ENCODE results near the gene RAB44. TPM values are rescaled to one million over a fixed set of nuclear protein-coding genes. Genes with fewer than 3 reads are reported as not detected.

RAB44 gene
- total RNA-seq, 1 donor from 2014 or later = 0.11 TPM

GRCh38 chr6:36756786-36757185 is 59.2 kb downstream of the RAB44 start:
- no peak for DNase-seq (ENCODE audit: low spot score)
- intact Hi-C loops (cut with DNase I) = loop anchor here (5.0 kb wide), 2 partner anchors 74 to 134 kb away; no protein-coding TSS in a partner anchor

- no peak for DNase-seq (ENCODE audit: low spot score)
- intact Hi-C loops (cut with DNase I) = loop anchor here (5.0 kb wide), 2 partner anchors 75 to 135 kb away; no protein-coding TSS in a partner anchor
Measured at GRCh38 chr6:36757206-36757605, 59.6 kb downstream of the RAB44 start.

DNA sequence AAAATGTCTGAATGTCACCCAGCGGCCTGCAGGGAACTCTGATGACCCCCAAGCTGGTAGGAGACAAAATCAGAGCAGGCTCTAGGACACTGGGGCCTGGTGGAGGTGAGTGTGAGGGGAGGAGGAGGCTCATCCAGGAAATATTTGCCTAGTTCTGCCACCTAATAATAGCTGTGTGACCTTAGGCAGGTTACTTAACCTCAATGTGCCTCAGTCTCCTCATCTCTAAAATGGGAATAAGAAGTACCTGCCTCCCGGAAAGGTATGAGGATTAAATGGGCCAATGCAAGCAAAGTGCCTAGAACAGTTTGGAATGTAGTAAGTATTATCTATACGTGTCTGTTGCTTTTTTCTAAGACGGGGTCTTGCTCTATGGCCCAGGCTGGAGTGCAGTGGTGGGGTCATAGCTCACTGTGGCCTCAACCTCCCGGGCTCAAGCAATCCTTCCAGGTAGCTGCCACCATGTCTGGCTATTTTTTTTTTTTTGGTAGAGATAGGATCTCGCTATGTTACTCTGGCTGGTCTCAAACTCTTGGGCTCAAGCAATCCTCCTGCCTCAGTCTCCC is 60.4 kb downstream of the RAB44 start:
- intact Hi-C loops (cut with DNase I) = loop anchor here (5.0 kb wide), 2 partner anchors 76 to 136 kb away; no protein-coding TSS in a partner anchor
- DNase-seq (ENCODE audit: low spot score) = no peak

- intact Hi-C loops (cut with DNase I) = loop anchor here (5.0 kb wide), 2 partner anchors 76 to 136 kb away; no protein-coding TSS in a partner anchor
- DNase-seq (ENCODE audit: low spot score) = no peak
Measured at GRCh38 chr6:36758516-36759147, 61.0 kb downstream of the RAB44 start.

- peak; percentile 93 for DNase-seq (ENCODE audit: low spot score)
- intact Hi-C loops (cut with DNase I) = loop anchor here (5.0 kb wide), 2 partner anchors 77 to 137 kb away; no protein-coding TSS in a partner anchor
Measured at GRCh38 chr6:36759148-36759759, 61.6 kb downstream of the RAB44 start.

DNA sequence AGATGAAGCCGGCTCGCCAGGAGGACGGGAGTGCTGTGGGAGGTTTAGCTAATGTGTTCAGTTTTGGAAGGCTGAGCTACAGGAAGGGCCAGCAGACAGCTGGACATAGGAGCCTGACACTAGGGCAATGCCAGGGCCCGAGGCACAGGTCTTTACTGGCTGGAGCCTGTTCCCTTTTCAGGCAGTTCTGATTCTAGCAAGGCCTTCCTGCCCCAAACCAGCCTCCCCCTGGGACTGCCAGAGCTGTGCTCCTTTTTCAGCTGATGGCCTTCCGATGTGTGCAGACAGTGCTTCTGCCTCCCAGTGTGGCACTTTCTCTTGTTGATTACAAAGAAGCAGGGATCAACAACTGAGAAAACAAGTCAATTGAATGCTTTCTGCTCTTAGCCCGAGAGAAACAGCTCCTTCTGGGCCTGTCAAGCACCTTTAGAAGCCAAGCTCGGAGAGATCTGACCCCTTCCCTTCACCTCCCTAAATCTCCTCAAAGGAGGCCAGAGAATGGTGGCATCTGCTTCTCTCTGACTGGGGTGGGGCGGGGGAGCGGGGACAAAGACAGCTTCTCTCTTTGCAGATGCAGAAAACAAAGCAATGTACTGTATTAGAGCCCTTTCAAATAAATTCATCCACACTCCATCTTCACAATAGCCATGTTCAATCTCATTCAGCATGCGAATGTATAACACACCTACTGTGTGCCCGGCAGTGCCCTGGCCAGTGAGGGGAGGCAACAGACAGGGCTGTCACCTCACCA is 63.2 kb downstream of the RAB44 start:
- intact Hi-C loops (cut with DNase I) = loop anchor here (10.0 kb wide), 2 partner anchors 414 to 454 kb away; partner anchors contain the start of gene PIM1

GRCh38 chr6:36762123-36762522 is 64.5 kb downstream of the RAB44 start:
- intact Hi-C loops (cut with DNase I) = loop anchor here (10.0 kb wide), 2 partner anchors 413 to 453 kb away; partner anchors contain the start of gene PIM1
- DNase-seq (ENCODE audit: low spot score) = no peak

More for the DNA sequence above, 63.2 kb downstream of the RAB44 start:
- DNase-seq (ENCODE audit: low spot score) = no peak

DNA sequence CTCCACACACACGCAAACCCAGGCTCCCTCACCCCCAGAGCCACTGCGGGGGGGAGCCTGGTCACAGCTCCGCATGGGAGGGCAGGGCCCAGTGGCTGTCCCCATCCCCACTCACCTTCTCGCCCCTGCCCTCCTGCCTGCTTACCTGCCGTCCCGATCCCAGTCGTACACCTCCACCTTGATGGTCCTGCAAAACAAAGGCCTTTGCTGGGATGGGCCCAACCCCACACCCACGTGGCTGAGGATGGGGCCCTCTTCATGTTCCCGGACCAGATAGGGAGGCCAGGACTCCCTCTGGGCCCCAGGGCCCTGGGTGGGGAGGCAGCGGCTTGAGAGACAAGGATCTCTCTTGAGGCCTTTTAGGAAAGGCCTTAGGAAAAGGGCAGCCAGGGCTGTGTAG is 67.6 kb downstream of the RAB44 start:
- no peak for DNase-seq (ENCODE audit: low spot score)

DNA sequence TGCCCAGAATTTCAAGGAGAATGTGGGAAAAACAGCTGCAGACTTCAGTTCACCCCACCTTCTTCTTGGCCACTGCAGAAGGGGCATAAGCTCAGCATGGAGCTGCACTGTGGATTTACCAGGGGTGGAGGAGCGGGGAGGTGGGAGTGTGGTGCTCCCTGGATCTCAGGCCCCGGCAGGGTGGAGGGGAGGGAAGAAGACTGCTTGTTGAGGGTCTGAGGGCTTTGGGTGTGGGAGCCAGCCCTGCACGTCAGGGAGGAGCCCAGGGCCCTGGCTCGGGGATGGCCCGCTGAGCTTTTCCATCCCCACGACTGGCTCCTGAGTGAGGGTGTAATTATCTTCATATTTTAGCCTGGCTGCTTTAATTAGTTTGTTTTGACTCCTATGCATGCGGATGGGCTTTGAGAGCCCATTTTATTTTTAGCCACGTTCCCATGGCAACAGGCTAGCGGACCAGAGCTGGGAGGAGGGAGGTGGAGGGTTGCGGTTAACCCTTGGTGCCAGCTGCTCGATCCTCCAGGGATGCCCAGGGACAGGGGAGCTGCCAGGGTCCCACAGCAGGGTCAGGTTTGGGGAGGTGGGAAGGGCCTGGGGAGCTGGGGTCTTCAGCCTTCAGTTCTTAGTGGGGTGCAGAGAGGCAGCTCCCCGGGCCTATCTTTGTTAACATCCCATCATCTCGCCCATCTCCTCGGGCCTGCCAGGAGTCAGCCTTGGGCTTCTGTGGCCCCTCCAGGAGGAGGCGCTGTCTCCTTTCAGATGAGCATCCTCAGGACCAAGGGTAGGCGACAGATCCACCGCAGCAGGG is 68.2 kb downstream of the RAB44 start:
- intact Hi-C loops (cut with DNase I) = loop anchor here (2.0 to 10.0 kb wide), 5 partner anchors 85 to 449 kb away; partner anchors contain the start of gene PIM1
- DNase-seq (ENCODE audit: low spot score) = peak; percentile 94

More for the DNA sequence above, 67.6 kb downstream of the RAB44 start:
- intact Hi-C loops (cut with DNase I) = loop anchor here (5.0 to 10.0 kb wide), 4 partner anchors 212 to 450 kb away; partner anchors contain the start of gene PIM1

GRCh38 chr6:36766399-36766945 is 68.8 kb downstream of the RAB44 start:
- DNase-seq (ENCODE audit: low spot score) = no peak
- intact Hi-C loops (cut with DNase I) = loop anchor here (2.0 to 10.0 kb wide), 5 partner anchors 84 to 448 kb away; partner anchors contain the start of gene PIM1

- intact Hi-C loops (cut with DNase I) = loop anchor here (5.0 to 10.0 kb wide), 4 partner anchors 208 to 446 kb away; partner anchors contain the start of gene PIM1
- no peak for DNase-seq (ENCODE audit: low spot score)
Measured at GRCh38 chr6:36769183-36769675, 71.6 kb downstream of the RAB44 start.

DNA sequence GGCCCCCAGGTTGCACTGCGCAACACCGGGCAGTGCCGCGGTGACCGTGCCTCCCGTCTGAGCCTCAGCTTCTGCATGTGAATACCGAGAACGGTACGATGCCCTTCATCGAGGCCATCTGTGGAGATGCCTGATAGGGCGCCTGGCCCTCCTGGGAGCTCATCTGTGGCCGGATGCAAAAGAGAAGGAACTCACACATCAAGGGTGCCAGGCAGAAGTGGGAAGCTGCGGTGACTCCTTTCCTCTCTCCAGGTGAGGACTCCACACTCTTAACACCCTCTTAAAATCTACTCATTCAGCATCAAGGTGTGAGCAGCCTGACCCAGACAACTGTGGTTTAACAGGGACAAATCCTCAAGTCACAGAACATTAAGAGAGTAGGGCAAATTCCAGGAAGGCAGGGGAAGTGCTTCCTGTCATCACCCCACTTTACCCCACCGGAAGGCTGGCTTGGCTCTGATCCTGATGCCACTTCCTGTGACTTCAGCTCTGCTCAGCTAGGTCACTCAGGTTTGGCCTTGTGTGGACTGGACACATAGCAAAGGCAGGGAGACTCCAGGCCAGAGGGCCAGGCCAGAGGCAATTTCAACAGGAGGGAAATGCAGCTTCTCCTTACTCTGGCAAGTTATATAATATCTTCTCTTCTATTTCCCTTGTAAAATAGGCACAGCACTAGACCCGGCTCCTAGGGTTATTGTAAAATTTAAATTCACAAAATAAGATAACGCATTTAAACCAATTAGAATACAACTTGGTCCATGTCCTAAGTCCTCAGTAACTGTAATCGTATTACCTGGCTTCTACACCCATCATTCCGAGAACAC is 72.3 kb downstream of the RAB44 start:
- intact Hi-C loops (cut with DNase I) = loop anchor here (5.0 to 10.0 kb wide), 4 partner anchors 207 to 445 kb away; partner anchors contain the start of gene PIM1
- no peak for DNase-seq (ENCODE audit: low spot score)

DNA sequence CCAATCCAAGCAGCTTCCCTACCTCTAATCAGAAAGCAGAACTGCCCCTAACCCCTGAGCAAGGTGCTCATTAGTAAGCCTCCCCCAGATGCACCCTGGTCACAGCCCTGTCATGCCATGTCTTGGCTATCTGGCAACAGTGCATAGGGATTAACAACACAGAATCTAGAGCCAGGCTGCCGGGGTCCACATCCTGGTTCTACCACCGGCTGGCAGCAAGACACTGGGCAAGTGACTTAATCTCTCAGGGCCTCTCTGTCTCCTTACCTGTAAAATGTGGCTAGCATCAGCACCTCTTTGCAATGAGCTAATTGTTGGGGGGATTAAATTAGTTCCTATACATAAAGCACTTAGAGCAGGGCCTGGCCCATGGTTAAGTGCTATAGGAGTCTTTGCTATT is 73.5 kb downstream of the RAB44 start:
- intact Hi-C loops (cut with DNase I) = no loop called here
- no peak for DNase-seq (ENCODE audit: low spot score)

DNA sequence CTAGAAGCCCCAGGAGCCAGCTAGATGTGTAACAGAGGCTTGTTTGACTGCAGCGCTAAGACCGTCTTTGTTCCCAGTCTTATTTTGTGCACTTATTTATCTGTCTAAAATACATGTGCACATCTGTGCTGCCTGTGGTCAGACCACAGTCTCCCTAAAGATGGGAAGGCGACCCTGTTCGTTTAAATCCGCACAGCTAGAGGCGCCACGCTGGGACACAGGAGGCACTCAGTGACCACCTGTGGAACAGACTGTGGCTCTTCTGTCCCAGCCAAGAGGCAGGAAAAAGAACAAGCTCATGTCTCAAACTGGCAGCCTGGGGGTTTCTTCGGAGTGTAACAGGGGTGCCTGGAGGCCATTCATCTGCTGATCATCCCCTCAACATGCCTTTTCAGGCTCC is 74.8 kb downstream of the RAB44 start:
- no peak for DNase-seq (ENCODE audit: low spot score)
- intact Hi-C loops (cut with DNase I) = no loop called here

DNA sequence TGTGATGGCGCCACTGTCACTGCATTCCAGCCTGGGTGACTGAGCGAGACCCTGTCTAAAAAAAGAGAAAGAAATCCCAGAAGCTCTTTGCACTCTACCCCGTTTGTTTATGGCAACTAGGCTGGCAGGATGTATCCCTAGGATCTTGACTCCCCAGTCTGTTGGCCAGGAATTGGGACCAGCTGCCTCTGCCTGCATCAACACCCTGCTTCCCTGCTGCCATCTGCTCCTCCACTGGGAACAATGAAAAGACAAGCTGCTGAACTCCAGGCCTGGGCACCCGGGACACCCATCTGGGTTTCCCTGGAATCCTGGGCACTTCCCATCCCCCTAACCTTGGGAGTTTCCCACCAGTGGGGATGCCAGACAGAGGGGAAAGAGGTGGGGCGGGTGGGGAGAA is 76.7 kb downstream of the RAB44 start:
- DNase-seq (ENCODE audit: low spot score) = no peak
- intact Hi-C loops (cut with DNase I) = no loop called here

GRCh38 chr6:36776167-36776566 is 78.5 kb downstream of the RAB44 start:
- DNase-seq (ENCODE audit: low spot score) = no peak
- intact Hi-C loops (cut with DNase I) = no loop called here

DNA sequence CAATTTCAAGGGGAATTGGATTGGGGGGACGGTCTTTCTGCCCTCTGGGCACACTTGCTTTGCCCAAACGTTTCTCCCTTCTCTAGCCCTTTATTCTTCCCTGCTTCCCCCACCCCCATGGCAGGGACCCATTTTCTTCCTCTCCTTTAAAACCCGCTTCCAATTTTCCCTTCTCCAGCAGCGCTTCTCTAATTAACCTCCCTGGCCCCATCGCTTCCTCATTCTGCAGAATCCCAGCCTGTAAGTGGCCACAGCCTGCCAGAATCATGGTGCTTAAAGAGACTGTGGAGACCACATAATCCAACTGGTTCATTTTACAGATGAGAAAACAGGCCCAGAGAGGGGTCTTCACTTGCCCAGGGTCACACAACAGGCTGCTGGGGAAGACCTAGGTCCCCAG is 80.2 kb downstream of the RAB44 start:
- DNase-seq (ENCODE audit: low spot score) = no peak
- intact Hi-C loops (cut with DNase I) = no loop called here
